Stimulated activated effector memory CD8-positive, alpha-beta T cell treated with anti-CD3 and anti-CD28 coated beads, Interleukin-12 subunit alpha, Interleukin-12 subunit beta, amount 100 ng/mL, for 72 hours (primary cell): Measurements from ENCODE around the gene GRAMD2B.
"Not testable (repeated sequence)": the region's sequence is repeated elsewhere in the genome, so short reads cannot be mapped to it uniquely, and the experiment has no call there.

ENCODE experiments used
- ATAC-seq: fragments of 150-1000 bp; cut with Tn5 transposase; 2 replicates; pipeline ENCODE4 v1.10.0; 2021
- DNase-seq, 2 donors: peaks; one replicate each; pipeline ENCODE4 v3.0.0; 2021 to 2022; ENCODE audit warnings: low spot score in 2 of 2
- H3K27ac Mint-ChIP-seq: one replicate; pipeline ENCODE4 v1.8.0; 2022; ENCODE audit warnings: mild to moderate bottlenecking, mixed read lengths
- H3K36me3 Mint-ChIP-seq: one replicate; pipeline ENCODE4 v1.8.0; 2022; ENCODE audit warnings: mild to moderate bottlenecking, mixed read lengths
- H3K4me1 Mint-ChIP-seq: one replicate; pipeline ENCODE4 v1.8.0; 2022; ENCODE audit warnings: mixed read lengths
- H3K4me3 Mint-ChIP-seq: one replicate; pipeline ENCODE4 v1.8.0; 2022; ENCODE audit warnings: mild to moderate bottlenecking, mixed read lengths
- H3K9me3 Mint-ChIP-seq: one replicate; pipeline ENCODE4 v1.8.0; 2022; ENCODE audit warnings: mixed read lengths

Gene GRAMD2B

GRCh38 chr5:126452477-126452876 lies 29.3 kb downstream of the GRAMD2B start:
- Mint-ChIP-seq H3K4me1 (peaks cover 37% of the 10 kb centered on the region), H3K36me3 (peaks cover 10% of the 10 kb centered on the region), H3K27ac (no peak overlapping the region), H3K4me3 (no peak overlapping the region), H3K9me3 (no peaks in the 10 kb centered on the region)
- ATAC-seq (no peak), DNase-seq (no peak)

- Mint-ChIP-seq H3K27ac (no peak overlapping the region), H3K9me3 (no peaks in the 10 kb centered on the region), H3K4me3 (no peak overlapping the region), H3K36me3 (peaks cover 10% of the 10 kb centered on the region), H3K4me1 (peaks cover 24% of the 10 kb centered on the region)
- no peak for ATAC-seq
- no peak for DNase-seq
Measured at GRCh38 chr5:126454081-126454480, 30.9 kb downstream of the GRAMD2B start.

- Mint-ChIP-seq H3K4me3 (no peak overlapping the region), H3K36me3 (peaks cover 10% of the 10 kb centered on the region), H3K9me3 (no peaks in the 10 kb centered on the region), H3K27ac (no peak overlapping the region), H3K4me1 (peaks cover 22% of the 10 kb centered on the region)
- DNase-seq = no peak
- no peak for ATAC-seq
Measured at GRCh38 chr5:126454535-126454934, 31.3 kb downstream of the GRAMD2B start.

- Mint-ChIP-seq H3K9me3 (no peaks in the 10 kb centered on the region), H3K36me3 (peaks cover 3% of the 10 kb centered on the region), H3K27ac (no peak overlapping the region), H3K4me3 (no peak overlapping the region), H3K4me1 (peaks cover 15% of the 10 kb centered on the region)
- ATAC-seq (no peak), DNase-seq (no peak)
Measured at GRCh38 chr5:126455264-126455663, 32.1 kb downstream of the GRAMD2B start.

GRCh38 chr5:126455728-126456127 lies 32.5 kb downstream of the GRAMD2B start:
- peaks cover 14% of the 10 kb centered on the region for H3K4me1 Mint-ChIP-seq

GRCh38 chr5:126456217-126456820 lies 33.1 kb downstream of the GRAMD2B start:
- no peaks in the 10 kb centered on the region for H3K36me3 Mint-ChIP-seq
- H3K27ac Mint-ChIP-seq = no peak overlapping the region
- no peak for DNase-seq
- H3K4me3 Mint-ChIP-seq = no peak overlapping the region
- H3K4me1 Mint-ChIP-seq = peaks cover 15% of the 10 kb centered on the region
- no peaks in the 10 kb centered on the region for H3K9me3 Mint-ChIP-seq
- no peak for ATAC-seq

More at GRCh38 chr5:126455728-126456127, 32.5 kb downstream of the GRAMD2B start:
- DNase-seq (no peak), ATAC-seq (no peak)
- no peaks in the 10 kb centered on the region for H3K36me3 Mint-ChIP-seq
- no peaks in the 10 kb centered on the region for H3K9me3 Mint-ChIP-seq
- no peak overlapping the region for H3K4me3 Mint-ChIP-seq
- no peak overlapping the region for H3K27ac Mint-ChIP-seq

- DNase-seq (no peak), ATAC-seq (no peak)
- H3K9me3 Mint-ChIP-seq = no peaks in the 10 kb centered on the region
- no peak overlapping the region for H3K4me3 Mint-ChIP-seq
- H3K4me1 Mint-ChIP-seq = peaks cover 15% of the 10 kb centered on the region
- no peaks in the 10 kb centered on the region for H3K36me3 Mint-ChIP-seq
- peak overlapping the region; percentile 16 for H3K27ac Mint-ChIP-seq
Measured at GRCh38 chr5:126460459-126460858, 37.2 kb downstream of the GRAMD2B start.

GRCh38 chr5:126460977-126461376 lies 37.8 kb downstream of the GRAMD2B start:
- DNase-seq = no peak
- no peak for ATAC-seq
- H3K27ac Mint-ChIP-seq = peak overlapping the region; percentile 16

GRCh38 chr5:126461838-126462237 lies 38.6 kb downstream of the GRAMD2B start:
- H3K4me3 Mint-ChIP-seq = no peak overlapping the region

More at GRCh38 chr5:126460977-126461376, 37.8 kb downstream of the GRAMD2B start:
- no peaks in the 10 kb centered on the region for H3K9me3 Mint-ChIP-seq
- H3K36me3 Mint-ChIP-seq = peaks cover 1% of the 10 kb centered on the region
- peaks cover 15% of the 10 kb centered on the region for H3K4me1 Mint-ChIP-seq
- H3K4me3 Mint-ChIP-seq = no peak overlapping the region

GRCh38 chr5:126462239-126463014 lies 39.2 kb downstream of the GRAMD2B start:
- DNase-seq (no peak), ATAC-seq (no peak)
- Mint-ChIP-seq H3K27ac (no peak overlapping the region), H3K4me3 (no peak overlapping the region), H3K9me3 (no peaks in the 10 kb centered on the region), H3K36me3 (peaks cover 9% of the 10 kb centered on the region), H3K4me1 (peaks cover 15% of the 10 kb centered on the region)

More at GRCh38 chr5:126461838-126462237, 38.6 kb downstream of the GRAMD2B start:
- DNase-seq = no peak
- peaks cover 7% of the 10 kb centered on the region for H3K36me3 Mint-ChIP-seq
- H3K27ac Mint-ChIP-seq = no peak overlapping the region
- no peaks in the 10 kb centered on the region for H3K9me3 Mint-ChIP-seq
- no peak for ATAC-seq
- peaks cover 15% of the 10 kb centered on the region for H3K4me1 Mint-ChIP-seq

GRCh38 chr5:126464016-126464415 lies 40.8 kb downstream of the GRAMD2B start:
- Mint-ChIP-seq H3K4me3 (no peak overlapping the region), H3K27ac (peak overlapping the region; percentile 6), H3K36me3 (peaks cover 23% of the 10 kb centered on the region), H3K9me3 (no peaks in the 10 kb centered on the region), H3K4me1 (peaks cover 15% of the 10 kb centered on the region)
- DNase-seq (no peak), ATAC-seq (peak; percentile 43)

- Mint-ChIP-seq H3K9me3 (no peaks in the 10 kb centered on the region), H3K27ac (peak overlapping the region; percentile 6), H3K36me3 (peaks cover 23% of the 10 kb centered on the region), H3K4me1 (peaks cover 15% of the 10 kb centered on the region), H3K4me3 (no peak overlapping the region)
- ATAC-seq = no peak
- DNase-seq = no peak
Measured at GRCh38 chr5:126464959-126465358, 41.8 kb downstream of the GRAMD2B start.

- peaks cover 24% of the 10 kb centered on the region for H3K36me3 Mint-ChIP-seq
- no peak overlapping the region for H3K27ac Mint-ChIP-seq
- DNase-seq = no peak
- ATAC-seq = no peak
- H3K4me3 Mint-ChIP-seq = no peak overlapping the region
- no peaks in the 10 kb centered on the region for H3K9me3 Mint-ChIP-seq
- H3K4me1 Mint-ChIP-seq = peaks cover 7% of the 10 kb centered on the region
Measured at GRCh38 chr5:126468091-126468490, 44.9 kb downstream of the GRAMD2B start.

- H3K27ac Mint-ChIP-seq = no peak overlapping the region
- peaks cover 31% of the 10 kb centered on the region for H3K36me3 Mint-ChIP-seq
- H3K4me3 Mint-ChIP-seq = no peak overlapping the region
- DNase-seq (no peak), ATAC-seq (no peak)
- H3K9me3 Mint-ChIP-seq = no peaks in the 10 kb centered on the region
- peaks cover under 1% of the 10 kb centered on the region for H3K4me1 Mint-ChIP-seq
Measured at GRCh38 chr5:126469536-126470316, 46.5 kb downstream of the GRAMD2B start.

- not testable (repeated sequence) for H3K9me3 Mint-ChIP-seq, DNase-seq, H3K27ac Mint-ChIP-seq, H3K4me1 Mint-ChIP-seq, H3K4me3 Mint-ChIP-seq, ATAC-seq
- H3K36me3 Mint-ChIP-seq = peaks cover 34% of the 10 kb centered on the region
Measured at GRCh38 chr5:126470529-126470928, 47.3 kb downstream of the GRAMD2B start.
